NAMALWA (cell line): ENCODE results near the gene NCKAP5.

Experiments used
- DNase-seq: peaks from one replicate; pipeline ENCODE4 v3.0.0-alpha.2; 2015; ENCODE audit warnings: low spot score

NCKAP5 gene

GRCh38 chr2:133568172-133568571, at the start of gene NCKAP5:
NCKAP5 (minus strand) TSS chr2:133568463; CDS start chr2:133517526, 50,937 bp downstream.
- no peak for DNase-seq

GRCh38 chr2:133609664-133610063, 41.4 kb upstream of the NCKAP5 start:
- no peak for DNase-seq

- no peak for DNase-seq
Measured at GRCh38 chr2:133608291-133608690, 40.0 kb upstream of the NCKAP5 start.

- no peak for DNase-seq
Measured at GRCh38 chr2:133607679-133608078, 39.4 kb upstream of the NCKAP5 start.

GRCh38 chr2:133606616-133607015, 38.4 kb upstream of the NCKAP5 start:
- no peak for DNase-seq

GRCh38 chr2:133605766-133606137, 37.5 kb upstream of the NCKAP5 start:
- no peak for DNase-seq

GRCh38 chr2:133605011-133605765, 36.9 kb upstream of the NCKAP5 start:
- DNase-seq, result no peak

- no peak for DNase-seq
Measured at GRCh38 chr2:133603109-133603508, 34.8 kb upstream of the NCKAP5 start.

GRCh38 chr2:133602538-133602937, 34.3 kb upstream of the NCKAP5 start:
- DNase-seq, result no peak

- no peak for DNase-seq
Measured at GRCh38 chr2:133600266-133600928, 32.1 kb upstream of the NCKAP5 start.

- DNase-seq, result no peak
Measured at GRCh38 chr2:133599811-133600210, 31.5 kb upstream of the NCKAP5 start.

GRCh38 chr2:133599211-133599803, 31.0 kb upstream of the NCKAP5 start:
- no peak for DNase-seq

- no peak for DNase-seq
Measured at GRCh38 chr2:133598769-133599168, 30.5 kb upstream of the NCKAP5 start.

- no peak for DNase-seq
Measured at GRCh38 chr2:133596701-133597393, 28.6 kb upstream of the NCKAP5 start.

GRCh38 chr2:133591164-133591563, 22.9 kb upstream of the NCKAP5 start:
- no peak for DNase-seq

- DNase-seq, result no peak
Measured at GRCh38 chr2:133589456-133589855, 21.2 kb upstream of the NCKAP5 start.

- no peak for DNase-seq
Measured at GRCh38 chr2:133588144-133588543, 19.9 kb upstream of the NCKAP5 start.

GRCh38 chr2:133586978-133587377, 18.7 kb upstream of the NCKAP5 start:
- DNase-seq, result no peak

GRCh38 chr2:133581010-133581760, 12.9 kb upstream of the NCKAP5 start:
- no peak for DNase-seq

GRCh38 chr2:133579274-133579673, 11.0 kb upstream of the NCKAP5 start:
- DNase-seq, result no peak

GRCh38 chr2:133576714-133577113, 8.5 kb upstream of the NCKAP5 start:
- DNase-seq, result no peak

- no peak for DNase-seq
Measured at GRCh38 chr2:133574620-133575019, 6.4 kb upstream of the NCKAP5 start.
